SK-N-MC (cell line): ENCODE results near the gene FADS1.

Experiments used
- EZH2 ChIP-seq: fragments of 200-600 bp; sonication (generic); IDR thresholded peaks from one replicate; pipeline ENCODE4 v1.6.1; 2017; ENCODE audit warnings: antibody characterized with exemption
- POLR2AphosphoS5 ChIP-seq: IDR thresholded peaks from 2 replicates; pipeline ENCODE4 v1.6.1; 2012; ENCODE audit warnings: mild to moderate bottlenecking, low read depth, low read length, borderline replicate concordance

DNA sequence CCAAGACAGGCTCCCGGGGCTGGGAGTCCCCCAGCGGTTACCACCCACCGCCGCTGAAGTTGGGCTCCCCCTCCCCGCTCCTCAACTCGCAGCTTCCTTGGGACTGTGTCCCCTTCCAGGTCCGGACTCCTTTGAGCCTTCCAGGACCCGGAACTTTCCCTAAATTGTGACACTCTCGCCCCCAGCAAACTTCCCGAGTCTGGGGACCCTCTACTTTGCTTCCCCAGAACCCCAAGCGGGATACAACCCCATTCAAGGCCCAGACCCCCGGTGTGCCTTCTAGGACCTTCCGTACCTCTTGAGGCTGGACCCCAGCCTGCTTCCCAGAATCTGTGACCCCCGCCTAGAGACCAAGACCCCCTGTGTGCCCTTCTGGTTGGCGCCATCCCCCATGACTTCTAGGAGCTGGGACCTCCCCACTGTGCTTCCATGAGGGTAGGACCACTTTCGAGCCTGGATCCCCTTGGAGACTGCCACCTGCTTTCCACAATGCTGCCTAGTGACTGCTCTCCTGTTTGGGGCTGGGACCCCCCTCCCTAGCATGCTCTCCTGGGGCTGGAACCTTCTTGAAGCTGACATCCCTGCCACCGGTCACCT lies 63.8 kb downstream of the FADS1 start:
- TF ChIP-seq POLR2AphosphoS5, result no peak
- TF ChIP-seq EZH2, result no peak
